ENCODE results near the gene SLC30A9. TPM values are rescaled to one million over a fixed set of nuclear protein-coding genes. Genes with fewer than 3 reads are reported as not detected.

Gene SLC30A9
- total and polyA plus RNA-seq, 7 donors = 10.9 to 38.8 (median 32.6) TPM

DNA sequence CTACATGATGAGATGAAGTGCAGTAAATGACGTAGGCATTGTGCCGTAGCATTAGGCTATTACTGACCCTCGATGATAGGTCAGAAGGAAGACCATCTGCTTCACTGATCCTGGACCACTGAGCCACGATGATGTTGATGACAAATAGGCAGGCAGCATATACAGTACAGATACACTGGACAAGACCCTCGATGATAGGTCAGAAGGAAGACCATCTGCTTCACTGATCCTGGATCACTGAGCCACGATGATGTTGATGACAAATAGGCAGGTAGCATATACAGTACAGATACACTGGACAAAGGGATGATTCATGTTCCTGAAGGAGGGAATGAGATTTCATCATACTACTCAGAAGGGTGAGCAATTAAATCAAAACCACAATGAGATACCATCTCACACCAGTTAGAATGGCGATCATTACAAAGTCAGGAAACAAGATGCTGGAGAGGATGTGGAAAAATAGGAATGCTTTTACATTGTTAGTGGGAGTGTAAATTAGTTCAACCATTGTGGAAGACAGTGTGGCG is 111.2 kb downstream of the SLC30A9 start:
- ATAC-seq (no peak), DNase-seq (no peak)
- Histone ChIP-seq H3K9me3 (no peaks in the 10 kb centered on the region), H3K36me3 (ENCODE audit: insufficient read depth in 1 of 2, low read depth in 1 of 2) (no peaks in the 10 kb centered on the region), H3K27ac (no peak overlapping the region), H3K27me3 (ENCODE audit: insufficient read depth in 3 of 3, low read length in 2 of 3) (peaks cover 0 to 3% (median 0%) of the 10 kb centered on the region in 3 donors), H3K4me3 (no peak overlapping the region), H3K4me1 (no peaks in the 10 kb centered on the region)
- TF ChIP-seq, protein P1, sequence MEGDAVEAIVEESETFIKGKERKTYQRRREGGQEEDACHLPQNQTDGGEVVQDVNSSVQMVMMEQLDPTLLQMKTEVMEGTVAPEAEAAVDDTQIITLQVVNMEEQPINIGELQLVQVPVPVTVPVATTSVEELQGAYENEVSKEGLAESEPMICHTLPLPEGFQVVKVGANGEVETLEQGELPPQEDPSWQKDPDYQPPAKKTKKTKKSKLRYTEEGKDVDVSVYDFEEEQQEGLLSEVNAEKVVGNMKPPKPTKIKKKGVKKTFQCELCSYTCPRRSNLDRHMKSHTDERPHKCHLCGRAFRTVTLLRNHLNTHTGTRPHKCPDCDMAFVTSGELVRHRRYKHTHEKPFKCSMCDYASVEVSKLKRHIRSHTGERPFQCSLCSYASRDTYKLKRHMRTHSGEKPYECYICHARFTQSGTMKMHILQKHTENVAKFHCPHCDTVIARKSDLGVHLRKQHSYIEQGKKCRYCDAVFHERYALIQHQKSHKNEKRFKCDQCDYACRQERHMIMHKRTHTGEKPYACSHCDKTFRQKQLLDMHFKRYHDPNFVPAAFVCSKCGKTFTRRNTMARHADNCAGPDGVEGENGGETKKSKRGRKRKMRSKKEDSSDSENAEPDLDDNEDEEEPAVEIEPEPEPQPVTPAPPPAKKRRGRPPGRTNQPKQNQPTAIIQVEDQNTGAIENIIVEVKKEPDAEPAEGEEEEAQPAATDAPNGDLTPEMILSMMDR (IDR thresholded peaks at IDR 0.05) = no peak
- intact Hi-C loops (cut with DNase I) = no loop called here
- WGBS, 3 donors = 88 to 89% (median 89%) methylated on average over 8 of the region's 8 CpGs

DNA sequence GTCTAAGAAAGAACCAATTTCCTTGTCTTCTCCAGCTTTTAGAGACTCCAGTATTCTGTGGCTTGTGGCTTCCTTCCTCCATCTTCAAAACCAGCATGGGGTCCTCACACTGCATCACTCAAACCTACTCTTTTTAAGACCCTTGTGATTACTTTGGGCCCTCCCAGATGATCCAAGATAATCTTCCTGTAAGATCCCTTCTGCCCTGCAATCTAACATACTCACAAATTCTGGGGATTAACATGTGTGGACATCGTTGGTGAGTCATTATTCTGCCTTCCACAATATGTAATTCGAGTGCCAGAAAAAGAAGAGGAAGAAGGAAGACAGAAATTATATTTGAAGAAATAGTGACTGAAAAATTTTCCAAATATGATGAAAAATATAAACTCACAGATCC is 114.2 kb downstream of the SLC30A9 start:
- intact Hi-C loops (cut with DNase I) = no loop called here
- H3K36me3 ChIP-seq (ENCODE audit: insufficient read depth in 1 of 2, low read depth in 1 of 2) = no peaks in the 10 kb centered on the region
- peaks cover 0 to 3% (median 2%) of the 10 kb centered on the region in 3 donors for H3K27me3 ChIP-seq (ENCODE audit: insufficient read depth in 3 of 3, low read length in 2 of 3)
- TF ChIP-seq, protein P1 (IDR thresholded peaks at IDR 0.05) = no peak
- no peak for ATAC-seq
- WGBS, 3 donors = 26 to 47% (median 41%) methylated on average over 2 of the region's 2 CpGs
- no peak overlapping the region for H3K27ac ChIP-seq
- no peaks in the 10 kb centered on the region for H3K4me1 ChIP-seq
- no peak overlapping the region for H3K4me3 ChIP-seq
- no peak for DNase-seq
- H3K9me3 ChIP-seq = no peaks in the 10 kb centered on the region

DNA sequence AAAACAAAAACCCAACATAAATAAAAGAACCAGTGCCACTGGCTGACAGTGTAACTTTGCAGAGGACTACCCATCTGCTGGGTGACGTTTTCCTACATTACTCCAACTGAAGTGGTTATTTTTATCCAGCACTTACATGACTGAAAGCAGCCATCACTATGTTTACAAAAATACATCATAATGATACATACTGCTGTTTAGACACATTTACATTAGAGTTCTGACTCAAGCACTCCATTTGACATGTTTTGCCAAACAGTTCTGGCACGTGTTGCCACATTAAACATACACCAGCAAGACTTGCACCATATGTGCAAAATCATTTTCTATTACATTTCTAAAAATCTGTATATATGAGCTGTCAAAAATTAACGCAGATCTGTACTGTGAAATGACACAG is 122.5 kb downstream of the SLC30A9 start:
- DNase-seq (no peak), ATAC-seq (no peak)
- H3K9me3 ChIP-seq = no peaks in the 10 kb centered on the region
- 64 to 69% (median 65%) methylated on average over 3 of the region's 3 CpGs for WGBS, 3 donors
- no peak overlapping the region for H3K4me3 ChIP-seq
- no peaks in the 10 kb centered on the region for H3K4me1 ChIP-seq
- intact Hi-C loops (cut with DNase I) = no loop called here
- no peak overlapping the region for H3K27ac ChIP-seq
- H3K36me3 ChIP-seq (ENCODE audit: insufficient read depth in 1 of 2, low read depth in 1 of 2) = no peaks in the 10 kb centered on the region
- TF ChIP-seq, protein P1 (IDR thresholded peaks at IDR 0.05) = no peak
- H3K27me3 ChIP-seq (ENCODE audit: insufficient read depth in 3 of 3, low read length in 2 of 3) = peaks cover 0 to 4% (median 2%) of the 10 kb centered on the region in 3 donors

DNA sequence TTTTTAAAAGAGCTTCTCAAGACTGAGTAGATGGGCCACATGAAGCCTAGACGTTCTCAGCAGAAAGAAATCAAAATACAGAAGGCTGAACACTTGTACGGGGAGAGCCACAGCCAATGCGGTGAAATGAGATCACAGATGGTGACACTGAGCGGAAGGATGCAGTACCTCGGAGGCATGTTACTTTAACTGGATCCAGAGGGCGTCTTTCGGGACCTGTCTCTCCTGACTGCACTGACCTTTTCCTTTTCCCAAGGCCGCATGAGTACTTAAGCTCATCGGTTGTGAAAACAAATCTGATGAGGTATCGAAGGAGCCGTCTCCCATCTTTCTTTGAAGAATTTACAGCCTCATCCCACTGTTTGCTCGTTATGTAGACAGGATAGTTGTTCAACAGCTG is 129.6 kb downstream of the SLC30A9 start:
- Histone ChIP-seq H3K27ac (no peak overlapping the region), H3K4me1 (no peaks in the 10 kb centered on the region), H3K27me3 (ENCODE audit: insufficient read depth in 3 of 3, low read length in 2 of 3) (peaks cover 0 to 29% (median 5%) of the 10 kb centered on the region in 3 donors), H3K4me3 (no peak overlapping the region), H3K9me3 (no peaks in the 10 kb centered on the region), H3K36me3 (ENCODE audit: insufficient read depth in 1 of 2, low read depth in 1 of 2) (no peaks in the 10 kb centered on the region)
- ATAC-seq (no peak), DNase-seq (no peak)
- intact Hi-C loops (cut with DNase I) = no loop called here
- TF ChIP-seq, protein P1 (IDR thresholded peaks at IDR 0.05) = no peak
- 13 to 24% (median 20%) methylated on average over 12 of the region's 12 CpGs for WGBS, 3 donors

DNA sequence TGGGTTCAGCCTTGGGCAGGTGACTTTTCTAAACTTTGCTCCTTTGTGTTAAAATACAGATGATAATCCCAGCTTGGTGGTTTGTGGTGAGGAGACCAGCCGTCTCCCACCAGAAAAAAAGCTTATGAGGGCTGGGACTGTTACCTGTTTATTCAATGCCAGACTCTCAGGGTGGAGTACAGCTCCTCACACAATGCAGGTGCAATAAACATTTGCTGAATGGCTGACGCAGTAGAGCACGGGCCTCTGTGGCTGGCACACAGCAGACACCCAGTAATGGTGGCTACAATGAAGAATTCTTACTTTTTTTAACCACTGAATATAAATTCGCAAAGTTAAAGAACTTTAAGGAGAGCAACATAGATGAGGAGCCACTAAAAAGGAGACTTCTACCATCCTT is 131.9 kb downstream of the SLC30A9 start:
- ATAC-seq (no peak), DNase-seq (no peak)
- intact Hi-C loops (cut with DNase I) = no loop called here
- no peak overlapping the region for H3K27ac ChIP-seq
- no peak overlapping the region for H3K4me3 ChIP-seq
- H3K9me3 ChIP-seq = no peaks in the 10 kb centered on the region
- 75 to 80% (median 76%) methylated on average over 4 of the region's 4 CpGs for WGBS, 3 donors
- TF ChIP-seq, protein P1 (IDR thresholded peaks at IDR 0.05) = no peak
- no peaks in the 10 kb centered on the region for H3K36me3 ChIP-seq (ENCODE audit: insufficient read depth in 1 of 2, low read depth in 1 of 2)
- no peaks in the 10 kb centered on the region for H3K4me1 ChIP-seq
- peaks cover 0 to 25% (median 5%) of the 10 kb centered on the region in 3 donors for H3K27me3 ChIP-seq (ENCODE audit: insufficient read depth in 3 of 3, low read length in 2 of 3)
